ENCODE results near the gene IFT22.
A peak's percentile ranks its signal among the peaks of the same experiment; 100 is the strongest.
"Not testable (repeated sequence)": the region's sequence is repeated elsewhere in the genome, so short reads cannot be mapped to it uniquely, and the experiment has no call there.

The IFT22 gene

DNA sequence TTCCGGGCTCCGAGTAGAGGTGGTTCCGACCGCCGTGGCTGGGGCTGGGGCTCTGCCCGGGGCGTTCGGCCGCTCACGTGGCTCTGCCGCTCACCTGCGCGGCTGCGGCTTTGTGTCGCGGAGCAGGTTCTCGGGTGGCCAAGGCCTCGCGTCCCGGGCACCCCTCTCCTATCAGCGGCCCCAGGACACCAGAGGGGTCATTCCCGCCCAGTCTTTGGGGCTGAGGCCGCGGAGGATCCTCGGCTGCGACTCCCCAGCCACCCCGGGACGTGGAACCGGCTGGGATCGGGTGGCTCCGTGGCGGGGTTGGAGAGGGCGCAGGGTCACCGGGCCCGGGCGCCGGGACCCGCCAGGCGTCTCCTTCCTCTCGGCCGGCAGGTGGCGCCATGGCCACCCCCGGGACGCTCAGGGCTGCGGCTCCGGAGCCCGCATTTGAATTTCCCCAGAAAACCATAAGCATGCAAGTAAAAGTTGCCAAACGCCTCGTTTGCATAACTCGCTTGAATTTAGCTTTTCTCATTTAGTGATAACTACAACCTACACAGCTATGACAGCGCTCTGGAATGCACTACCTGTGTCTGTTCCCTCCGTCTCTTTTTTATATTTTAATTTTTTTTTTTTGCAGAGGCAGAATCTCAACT, 42.2 kb upstream of the IFT22 start:
- Histone ChIP-seq H3K27me3 (peaks cover 0 to 57% of the 10 kb centered on the region in 2 donors), H3K36me3 (no peaks in the 10 kb centered on the region), H3K4me3 (peak overlapping the region; percentile 38 to 49), H3K9me3 (no peaks in the 10 kb centered on the region), H3K27ac (no peak overlapping the region), H3K4me1 (peaks cover 0 to 19% (median 18%) of the 10 kb centered on the region in 4 donors)
- peak; percentile 34 to 68 for DNase-seq
- TF ChIP-seq, protein P1, sequence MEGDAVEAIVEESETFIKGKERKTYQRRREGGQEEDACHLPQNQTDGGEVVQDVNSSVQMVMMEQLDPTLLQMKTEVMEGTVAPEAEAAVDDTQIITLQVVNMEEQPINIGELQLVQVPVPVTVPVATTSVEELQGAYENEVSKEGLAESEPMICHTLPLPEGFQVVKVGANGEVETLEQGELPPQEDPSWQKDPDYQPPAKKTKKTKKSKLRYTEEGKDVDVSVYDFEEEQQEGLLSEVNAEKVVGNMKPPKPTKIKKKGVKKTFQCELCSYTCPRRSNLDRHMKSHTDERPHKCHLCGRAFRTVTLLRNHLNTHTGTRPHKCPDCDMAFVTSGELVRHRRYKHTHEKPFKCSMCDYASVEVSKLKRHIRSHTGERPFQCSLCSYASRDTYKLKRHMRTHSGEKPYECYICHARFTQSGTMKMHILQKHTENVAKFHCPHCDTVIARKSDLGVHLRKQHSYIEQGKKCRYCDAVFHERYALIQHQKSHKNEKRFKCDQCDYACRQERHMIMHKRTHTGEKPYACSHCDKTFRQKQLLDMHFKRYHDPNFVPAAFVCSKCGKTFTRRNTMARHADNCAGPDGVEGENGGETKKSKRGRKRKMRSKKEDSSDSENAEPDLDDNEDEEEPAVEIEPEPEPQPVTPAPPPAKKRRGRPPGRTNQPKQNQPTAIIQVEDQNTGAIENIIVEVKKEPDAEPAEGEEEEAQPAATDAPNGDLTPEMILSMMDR (IDR thresholded peaks at IDR 0.05): peak; percentile 69 to 93
- intact Hi-C loops (cut with DNase I; ENCODE audit: low total_unique reads): no loop called here

DNA sequence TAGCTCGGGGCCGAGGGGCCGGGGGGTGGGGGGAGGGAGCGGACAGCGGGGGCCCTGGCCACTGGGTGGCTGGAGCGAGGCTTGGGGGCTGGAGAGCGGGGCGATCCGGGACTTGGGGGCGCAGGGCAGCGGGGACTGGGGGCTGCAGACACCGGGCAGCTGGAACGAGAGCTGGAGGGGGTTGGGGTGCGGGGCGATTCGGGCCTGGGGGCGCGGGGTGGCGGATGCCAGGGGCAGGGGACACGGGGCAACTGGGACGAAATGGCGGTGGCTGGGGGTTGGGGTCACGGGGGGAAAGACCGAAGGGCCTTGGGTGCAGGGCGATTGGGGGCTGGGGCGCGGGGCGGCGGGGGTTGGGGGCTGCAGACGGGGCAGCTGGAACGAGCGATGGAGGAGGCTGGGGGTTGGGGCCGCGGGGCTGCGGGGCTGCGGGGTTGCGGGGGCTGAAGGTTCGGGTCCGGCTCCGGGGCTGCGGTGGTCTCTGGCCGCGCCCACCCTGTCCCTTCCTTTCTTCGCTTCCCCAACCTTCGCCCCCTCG, 41.7 kb upstream of the IFT22 start:
- Histone ChIP-seq H3K4me3 (peak overlapping the region; percentile 38 to 49), H3K36me3 (no peaks in the 10 kb centered on the region), H3K27ac (no peak overlapping the region), H3K9me3 (no peaks in the 10 kb centered on the region), H3K4me1 (peaks cover 0 to 19% (median 18%) of the 10 kb centered on the region in 4 donors), H3K27me3 (peaks cover 0 to 57% of the 10 kb centered on the region in 2 donors)
- intact Hi-C loops (cut with DNase I; ENCODE audit: low total_unique reads): no loop called here
- DNase-seq: no peak
- TF ChIP-seq, protein P1 (IDR thresholded peaks at IDR 0.05): no peak

DNA sequence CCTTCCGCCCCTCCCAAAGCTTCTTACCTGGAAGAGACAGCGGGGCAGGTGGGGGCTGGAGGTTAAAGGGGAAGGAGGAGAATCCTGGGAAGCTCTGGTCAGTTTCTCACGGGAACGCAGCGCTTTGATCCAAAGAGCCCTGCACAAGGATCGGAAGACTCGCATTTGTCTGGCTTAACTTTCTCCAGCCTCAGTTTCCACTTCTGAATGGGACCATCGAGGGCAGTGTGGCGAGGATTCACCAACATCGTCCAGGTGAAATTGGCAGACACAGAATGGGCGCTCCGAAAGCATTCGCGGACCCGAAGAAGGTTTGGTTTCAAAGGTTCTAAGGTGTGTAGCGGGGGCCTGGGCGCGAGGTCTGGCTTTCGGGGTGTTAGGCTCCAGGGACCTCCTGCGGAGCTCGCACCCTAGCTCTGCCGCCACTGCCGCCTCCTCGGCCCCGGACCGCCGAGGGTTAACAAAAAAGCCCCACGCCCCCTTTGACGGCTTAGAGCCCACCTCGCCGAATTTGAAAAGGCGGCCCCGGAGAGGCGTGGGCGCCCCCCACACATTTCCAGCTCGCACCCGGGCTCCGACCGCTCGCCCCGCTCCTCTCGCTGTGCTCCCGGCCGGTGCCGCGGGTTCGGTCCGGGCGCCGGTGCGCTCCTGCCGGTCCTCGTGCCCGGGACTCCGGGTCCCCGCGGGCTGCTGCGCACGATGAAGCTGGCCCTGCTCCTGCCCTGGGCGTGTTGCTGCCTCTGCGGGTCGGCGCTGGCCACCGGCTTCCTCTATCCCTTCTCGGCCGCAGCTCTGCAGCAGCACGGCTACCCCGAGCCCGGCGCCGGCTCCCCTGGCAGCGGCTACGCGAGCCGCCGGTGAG, 41.0 kb upstream of the IFT22 start, which contains the start of gene COL26A1:
TSS of gene COL26A1 (plus strand) at position 542 of the 862 bp plus-strand sequence. CDS start at position 700, 158 bp downstream.
- intact Hi-C loops (cut with DNase I; ENCODE audit: low total_unique reads): no loop called here
- Histone ChIP-seq H3K9me3 (no peaks in the 10 kb centered on the region), H3K36me3 (no peaks in the 10 kb centered on the region), H3K4me1 (peaks cover 0 to 19% (median 18%) of the 10 kb centered on the region in 4 donors), H3K4me3 (peak within 1 kb of the TSS; percentile 38 to 49), H3K27ac (no peak within 1 kb of the TSS), H3K27me3 (peaks cover 0 to 57% of the 10 kb centered on the region in 2 donors)
- peak in 1 of 2 donors; percentile 28 for DNase-seq
- TF ChIP-seq, protein P1 (IDR thresholded peaks at IDR 0.05): no peak

DNA sequence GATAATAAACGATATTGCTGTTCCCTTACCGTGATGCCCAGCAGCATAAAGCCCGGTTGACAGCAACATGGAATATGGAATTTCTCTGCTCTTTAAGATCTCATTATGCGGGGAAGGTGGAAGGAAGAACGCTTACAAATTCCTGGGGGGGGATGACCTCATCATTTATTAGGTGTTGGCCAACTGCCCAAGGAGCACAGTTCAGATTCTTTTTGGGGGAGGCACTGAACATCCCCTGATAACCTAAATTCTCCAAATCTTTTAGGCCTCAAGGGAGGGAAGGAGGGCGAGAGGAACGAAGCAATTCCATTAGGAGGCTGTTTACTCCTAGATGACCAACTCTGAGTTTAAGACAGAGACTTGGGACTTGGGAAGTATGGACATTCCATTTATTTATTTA, 35.8 kb upstream of the IFT22 start:
- H3K36me3 ChIP-seq: no peaks in the 10 kb centered on the region
- H3K27ac ChIP-seq: no peak overlapping the region
- peaks cover 0 to 31% of the 10 kb centered on the region in 2 donors for H3K27me3 ChIP-seq
- H3K4me3 ChIP-seq: no peak overlapping the region
- DNase-seq: no peak
- TF ChIP-seq, protein P1 (IDR thresholded peaks at IDR 0.05): no peak
- H3K9me3 ChIP-seq: no peaks in the 10 kb centered on the region
- peaks cover 0 to under 1% (median 0%) of the 10 kb centered on the region in 4 donors for H3K4me1 ChIP-seq
- intact Hi-C loops (cut with DNase I; ENCODE audit: low total_unique reads): no loop called here

DNA sequence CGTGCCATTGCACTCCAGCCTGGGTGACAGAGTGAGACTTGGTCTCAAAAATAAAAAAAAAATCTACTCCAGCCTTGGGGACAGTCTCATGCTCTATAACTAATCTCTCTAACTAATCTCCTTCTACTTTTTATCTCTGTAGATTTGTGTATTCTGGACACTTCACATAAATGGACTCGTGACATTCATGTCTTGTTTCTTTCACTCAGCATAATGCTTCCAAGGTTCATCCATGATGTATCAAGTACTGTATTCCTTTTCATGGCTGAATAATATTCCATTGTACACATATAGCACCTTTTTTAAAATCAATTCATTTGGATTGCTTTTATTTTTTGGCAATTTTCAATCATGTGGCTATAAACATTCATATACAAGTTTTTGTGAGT, 31.3 kb upstream of the IFT22 start:
- H3K36me3 ChIP-seq: no peaks in the 10 kb centered on the region
- H3K27me3 ChIP-seq: peaks cover 0 to 34% of the 10 kb centered on the region in 2 donors
- H3K4me1 ChIP-seq: no peaks in the 10 kb centered on the region
- TF ChIP-seq, protein P1 (IDR thresholded peaks at IDR 0.05): no peak
- no peak overlapping the region for H3K4me3 ChIP-seq
- H3K9me3 ChIP-seq: no peaks in the 10 kb centered on the region
- no peak overlapping the region for H3K27ac ChIP-seq
- DNase-seq: no peak
- intact Hi-C loops (cut with DNase I; ENCODE audit: low total_unique reads): no loop called here

DNA sequence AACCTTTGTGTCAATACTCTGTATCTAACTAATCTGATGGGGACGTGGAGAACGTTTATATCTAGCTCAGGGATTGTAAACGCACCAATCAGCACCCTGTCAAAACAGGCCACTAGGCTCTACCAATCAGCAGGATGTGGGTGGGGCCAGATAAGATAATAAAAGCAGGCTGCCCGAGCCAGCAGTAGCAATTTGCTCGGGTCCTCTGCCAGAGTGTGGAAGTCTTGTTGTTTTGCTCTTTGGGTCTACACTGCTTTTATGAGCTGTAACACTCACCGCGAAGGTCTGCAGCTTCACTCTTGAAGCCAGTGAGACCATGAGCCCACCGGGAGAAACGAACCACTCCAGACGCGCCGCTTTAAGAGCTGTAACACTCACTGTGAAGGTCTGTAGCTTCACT, 27.7 kb upstream of the IFT22 start:
- DNase-seq; H3K9me3 ChIP-seq; intact Hi-C loops (cut with DNase I; ENCODE audit: low total_unique reads); H3K36me3 ChIP-seq; H3K4me1 ChIP-seq; H3K4me3 ChIP-seq; H3K27ac ChIP-seq: not testable (repeated sequence)
- H3K27me3 ChIP-seq: peaks cover 0 to 22% of the 10 kb centered on the region in 2 donors

DNA sequence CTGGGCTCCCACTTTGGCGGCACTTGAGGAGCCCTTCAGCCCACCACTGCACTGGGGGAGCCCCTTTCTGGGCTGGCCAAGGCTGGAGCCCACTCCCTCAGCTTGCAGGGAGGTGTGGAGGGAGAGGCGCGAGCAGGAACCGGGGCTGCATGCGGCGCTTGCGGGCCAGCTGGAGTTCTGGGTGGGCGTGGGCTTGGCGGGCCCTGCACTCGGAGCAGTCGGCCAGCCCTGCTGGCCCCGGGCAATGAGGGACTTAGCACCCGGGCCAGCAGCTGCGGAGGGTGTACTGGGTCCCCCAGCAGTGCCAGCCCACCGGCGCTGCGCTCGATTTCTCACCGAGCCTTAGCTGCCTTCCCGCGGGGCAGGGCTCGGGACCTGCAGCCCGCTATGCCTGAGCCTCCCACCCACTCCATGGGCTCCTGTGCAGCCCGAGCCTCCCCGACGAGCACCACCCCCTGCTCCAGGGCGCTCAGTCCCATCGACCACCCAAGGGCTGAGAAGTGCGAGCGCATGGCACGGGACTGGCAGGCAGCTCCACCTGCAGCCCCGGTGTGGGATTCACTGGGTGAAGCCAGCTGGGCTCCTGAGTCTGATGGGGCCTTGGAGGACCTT, 26.9 kb upstream of the IFT22 start:
- not testable (repeated sequence) for H3K9me3 ChIP-seq

More for the DNA sequence above, 26.9 kb upstream of the IFT22 start:
- intact Hi-C loops (cut with DNase I; ENCODE audit: low total_unique reads); H3K4me1 ChIP-seq; H3K36me3 ChIP-seq; H3K27ac ChIP-seq; DNase-seq; H3K4me3 ChIP-seq: not testable (repeated sequence)
- peaks cover 0 to 17% of the 10 kb centered on the region in 2 donors for H3K27me3 ChIP-seq

Measured in tibial artery (tissue), 4 donors.